Spleen (tissue), 7 donors: ENCODE results near the gene IQSEC1.

Source experiments
- CTCF ChIP-seq, 11 experiments: fragments of 200-600 bp in 7 of 11; fragments of 450-650 bp in 4 of 11; sonication (generic) in 4 of 11; IDR thresholded peaks in 8 of 11; conservative IDR thresholded peaks in 3 of 11; 1 replicate in 7 of 11; 2 replicates in 4 of 11; pipeline versions ENCODE4 v1.4.0 to v1.8.0; 2016 to 2021; ENCODE audit warnings: antibody characterized with exemption in 11 of 11, inconsistent platforms in 4 of 11, mild to moderate bottlenecking in 1 of 11
- POLR2A ChIP-seq, 3 donors: fragments of 450-650 bp; IDR thresholded peaks; one replicate each; pipeline ENCODE4 v1.5.1; 2017; ENCODE audit warnings: antibody characterized with exemption in 3 of 3, mild to moderate bottlenecking in 1 of 3
- POLR2AphosphoS5 ChIP-seq, 3 donors: sonication (generic); formaldehyde crosslinking; IDR thresholded peaks; one replicate each; pipeline ENCODE4 v1.5.1; 2017; ENCODE audit warnings: antibody characterized with exemption in 3 of 3
- donor health status: DM: no; HTN: no; CAD: no; lungs with moderate emphysema.
- donor health status: DM: no; HTN: no; CAD: no.
- donor health status: DM: no; HTN: no; CAD: no.

GRCh38 chr3:13106308-13107001, 33.2 kb upstream of the IQSEC1 start:
- no peak for TF ChIP-seq CTCF (IDR thresholded peaks at IDR 0.05 in 8 of 11, conservative IDR thresholded peaks at IDR 0.05 in 3 of 11)
- no peak for TF ChIP-seq POLR2A (IDR thresholded peaks at IDR 0.05)
- no peak for TF ChIP-seq POLR2AphosphoS5 (IDR thresholded peaks at IDR 0.05)
